Left ventricle myocardium inferior (tissue), 1 donor: ENCODE data around the gene VTI1A. TPM values are rescaled to one million over a fixed set of nuclear protein-coding genes. Genes with fewer than 3 reads are reported as not detected.
"Not testable (repeated sequence)": the region's sequence is repeated elsewhere in the genome, so short reads cannot be mapped to it uniquely, and the experiment has no call there.

Experiments used
- DNase-seq: peaks from one replicate; pipeline ENCODE4 v3.0.0-alpha.2; 2020
- H3K27ac ChIP-seq: fragments of 200-600 bp; replicated peaks from 2 replicates; pipeline ENCODE4 v1.8.0; 2021
- H3K27me3 ChIP-seq: fragments of 200-600 bp; 2 replicates; pipeline ENCODE4 v1.8.0; 2021; ENCODE audit warnings: low read depth
- H3K36me3 ChIP-seq: fragments of 200-600 bp; 2 replicates; pipeline ENCODE4 v1.8.0; 2021
- H3K4me1 ChIP-seq: fragments of 200-600 bp; 2 replicates; pipeline ENCODE4 v1.8.0; 2021
- H3K4me3 ChIP-seq: fragments of 200-600 bp; 2 replicates; pipeline ENCODE4 v1.8.0; 2021; ENCODE audit warnings: mild to moderate bottlenecking, moderate library complexity
- H3K9me3 ChIP-seq: fragments of 200-600 bp; replicated peaks from 2 replicates; pipeline ENCODE4 v1.8.0; 2021
- CTCF ChIP-seq: fragments of 200-600 bp; IDR thresholded peaks from 2 replicates; pipeline ENCODE4 v1.8.0; 2021; ENCODE audit warnings: antibody characterized with exemption, mild to moderate bottlenecking, borderline replicate concordance
- intact Hi-C: fragments of 100-400 bp; cut with micrococcal nuclease; formaldehyde crosslinking; loops from one replicate; pipeline ENCODE4 v1.11.0; 2022
- microRNA-seq: library from miRNA; unstranded; fragments of <30 nt; microRNA quantifications from one replicate; pipeline ENCODE4 v1.2.0, GENCODE V29; 2020
- total RNA-seq: library from RNA; stranded (reverse); fragmentation: NEBNext Ultra II Directional; extraction: Animal tissue kit (Norgen Biotek cat#: 25700); gene quantifications from one replicate; pipeline ENCODE4 v1.2.1, GENCODE V29; 2021
- donor health status: DM: no; HTN: yes; CAD: no; lungs with severe emphysema.

The VTI1A gene
- total RNA-seq, 1 donor from 2014 or later: 20.5 TPM

GRCh38 chr10:112858986-112859651 lies 412.1 kb downstream of the VTI1A start:
- Histone ChIP-seq H3K27ac (no peak overlapping the region), H3K36me3 (peaks cover 7% of the 10 kb centered on the region), H3K27me3 (no peaks in the 10 kb centered on the region), H3K4me3 (no peak overlapping the region), H3K4me1 (no peaks in the 10 kb centered on the region), H3K9me3 (peaks cover 18% of the 10 kb centered on the region)
- intact Hi-C loops: no loop called here
- TF ChIP-seq CTCF: no peak
- no peak for DNase-seq

GRCh38 chr10:112859793-112860192 lies 412.8 kb downstream of the VTI1A start:
- no peak for TF ChIP-seq CTCF
- intact Hi-C loops: no loop called here
- Histone ChIP-seq H3K9me3 (peaks cover 24% of the 10 kb centered on the region), H3K27me3 (no peaks in the 10 kb centered on the region), H3K4me3 (no peak overlapping the region), H3K27ac (no peak overlapping the region), H3K36me3 (peaks cover 10% of the 10 kb centered on the region), H3K4me1 (no peaks in the 10 kb centered on the region)
- DNase-seq: no peak

GRCh38 chr10:112863461-112863860 lies 416.4 kb downstream of the VTI1A start:
- H3K4me3 ChIP-seq, intact Hi-C loops, H3K27ac ChIP-seq, H3K27me3 ChIP-seq, H3K36me3 ChIP-seq, H3K4me1 ChIP-seq, DNase-seq: not testable (repeated sequence)
- peaks cover 22% of the 10 kb centered on the region for H3K9me3 ChIP-seq

Small RNA genes lying within 50 kb of the gene (microRNA-seq; reads per million reads assigned to microRNA genes)
- gene MIR4295: not detected

Other genes starting within 250 kb of the VTI1A start
- gene TECTB, start 163.8 kb upstream of the VTI1A start, total RNA-seq: not detected
- gene ACSL5, start 73.1 kb upstream of the VTI1A start, total RNA-seq: 5.6 TPM
- gene ZDHHC6, start 301 bp upstream of the VTI1A start, total RNA-seq: 21.2 TPM